GM19099 (cell line): ENCODE measurements around the gene ADNP2.

Experiments used
- POLR2A ChIP-seq: IDR thresholded peaks from 3 replicates; pipeline ENCODE4 v1.6.1; 2011; ENCODE audit warnings: low read depth; ENCODE audit not compliant: insufficient read length; ENCODE audit errors: extremely low read depth

Gene ADNP2

DNA sequence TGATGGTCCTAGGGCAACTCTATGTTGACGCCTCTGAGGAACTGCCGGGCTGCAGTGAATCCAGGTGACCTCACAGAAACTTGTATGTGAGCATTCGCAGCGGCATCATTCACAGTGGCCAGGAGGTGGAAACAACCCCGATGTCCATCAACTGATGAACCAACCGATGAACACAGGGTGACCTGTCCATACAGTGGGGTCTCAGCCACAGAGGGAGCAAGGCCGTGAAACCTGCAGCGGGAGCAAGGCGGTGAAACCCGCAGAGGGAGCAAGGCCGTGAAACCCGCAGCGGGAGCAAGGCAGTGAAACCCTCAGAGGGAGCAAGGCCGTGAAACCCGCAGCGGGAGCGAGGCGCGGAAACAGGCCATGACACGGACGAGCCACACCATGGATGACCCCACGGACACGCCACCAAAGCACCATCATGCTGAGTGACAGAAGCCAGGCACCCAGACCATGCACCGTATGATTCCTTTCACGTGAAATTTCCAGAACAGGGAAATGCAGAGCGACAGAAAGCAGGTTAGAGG is 75.2 kb downstream of the ADNP2 start:
- no peak for TF ChIP-seq POLR2A

GRCh38 chr18:80185545-80185944 is 76.5 kb downstream of the ADNP2 start:
- TF ChIP-seq POLR2A, result no peak

- no peak for TF ChIP-seq POLR2A
Measured at GRCh38 chr18:80187956-80188642, 79.0 kb downstream of the ADNP2 start.

- TF ChIP-seq POLR2A, result no peak
Measured at GRCh38 chr18:80188643-80189530, 79.8 kb downstream of the ADNP2 start.

DNA sequence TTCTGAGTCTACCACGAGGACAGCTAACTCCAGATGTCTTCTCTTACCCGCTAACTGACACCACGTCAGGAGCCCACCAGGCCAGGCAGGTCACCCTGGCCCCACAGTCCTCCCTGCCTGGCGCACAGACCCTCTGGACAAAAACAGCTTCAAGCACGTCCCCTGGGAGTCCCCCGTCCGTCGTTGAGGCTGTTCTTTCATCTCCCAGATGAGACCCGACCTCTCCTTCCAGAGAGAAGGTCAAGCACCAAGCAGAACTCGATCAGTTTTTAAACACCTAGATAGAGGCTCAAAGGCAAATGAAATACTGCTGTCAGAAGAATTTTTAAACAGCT is 80.4 kb downstream of the ADNP2 start:
- TF ChIP-seq POLR2A, result no peak
